A673 (cell line): ENCODE results near the gene LRRC74A.

Experiments used
- EZH2 ChIP-seq: fragments of 200-600 bp; sonication (generic); IDR thresholded peaks from 2 replicates; pipeline ENCODE4 v1.6.1; 2017; ENCODE audit warnings: borderline replicate concordance, low read depth, mild to moderate bottlenecking, mixed read lengths, antibody characterized with exemption, low read length; ENCODE audit not compliant: poor library complexity, severe bottlenecking
- TF ChIP-seq, protein P1 (sequence below): fragments of 300-800, 200-600 bp; sonication (generic); conservative IDR thresholded peaks from 2 replicates; pipeline ENCODE4 v1.5.1; 2017; ENCODE audit warnings: low read depth, mild to moderate bottlenecking, antibody characterized with exemption, low read length, moderate library complexity, mixed read lengths

DNA sequence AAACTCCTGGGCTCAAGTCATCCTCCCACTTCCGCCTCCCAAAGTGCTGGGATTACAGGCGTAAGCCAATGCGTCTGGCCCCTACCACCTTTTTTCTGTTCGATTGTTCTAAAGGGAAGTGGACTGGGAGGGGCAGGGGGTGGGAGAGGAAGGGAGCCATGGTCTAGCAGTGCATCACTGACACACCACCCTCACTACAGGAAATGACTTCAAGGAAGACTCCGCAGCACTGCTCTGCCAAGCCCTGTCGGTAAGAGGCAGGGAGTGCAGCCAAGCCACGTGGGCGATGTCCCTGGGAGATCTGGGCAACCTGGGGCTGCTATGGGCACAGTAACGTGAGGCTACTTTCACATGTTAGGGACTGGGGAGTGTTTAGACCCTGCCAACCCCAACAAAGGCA, 18.0 kb downstream of the LRRC74A start:
- TF ChIP-seq, protein P1, sequence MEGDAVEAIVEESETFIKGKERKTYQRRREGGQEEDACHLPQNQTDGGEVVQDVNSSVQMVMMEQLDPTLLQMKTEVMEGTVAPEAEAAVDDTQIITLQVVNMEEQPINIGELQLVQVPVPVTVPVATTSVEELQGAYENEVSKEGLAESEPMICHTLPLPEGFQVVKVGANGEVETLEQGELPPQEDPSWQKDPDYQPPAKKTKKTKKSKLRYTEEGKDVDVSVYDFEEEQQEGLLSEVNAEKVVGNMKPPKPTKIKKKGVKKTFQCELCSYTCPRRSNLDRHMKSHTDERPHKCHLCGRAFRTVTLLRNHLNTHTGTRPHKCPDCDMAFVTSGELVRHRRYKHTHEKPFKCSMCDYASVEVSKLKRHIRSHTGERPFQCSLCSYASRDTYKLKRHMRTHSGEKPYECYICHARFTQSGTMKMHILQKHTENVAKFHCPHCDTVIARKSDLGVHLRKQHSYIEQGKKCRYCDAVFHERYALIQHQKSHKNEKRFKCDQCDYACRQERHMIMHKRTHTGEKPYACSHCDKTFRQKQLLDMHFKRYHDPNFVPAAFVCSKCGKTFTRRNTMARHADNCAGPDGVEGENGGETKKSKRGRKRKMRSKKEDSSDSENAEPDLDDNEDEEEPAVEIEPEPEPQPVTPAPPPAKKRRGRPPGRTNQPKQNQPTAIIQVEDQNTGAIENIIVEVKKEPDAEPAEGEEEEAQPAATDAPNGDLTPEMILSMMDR = no peak
- TF ChIP-seq EZH2 = no peak
